ENCODE results near the gene RAP1A. TPM values are rescaled to one million over a fixed set of nuclear protein-coding genes. Genes with fewer than 3 reads are reported as not detected.

Gene RAP1A
- total RNA-seq, 1 donor: 17.0 TPM

DNA sequence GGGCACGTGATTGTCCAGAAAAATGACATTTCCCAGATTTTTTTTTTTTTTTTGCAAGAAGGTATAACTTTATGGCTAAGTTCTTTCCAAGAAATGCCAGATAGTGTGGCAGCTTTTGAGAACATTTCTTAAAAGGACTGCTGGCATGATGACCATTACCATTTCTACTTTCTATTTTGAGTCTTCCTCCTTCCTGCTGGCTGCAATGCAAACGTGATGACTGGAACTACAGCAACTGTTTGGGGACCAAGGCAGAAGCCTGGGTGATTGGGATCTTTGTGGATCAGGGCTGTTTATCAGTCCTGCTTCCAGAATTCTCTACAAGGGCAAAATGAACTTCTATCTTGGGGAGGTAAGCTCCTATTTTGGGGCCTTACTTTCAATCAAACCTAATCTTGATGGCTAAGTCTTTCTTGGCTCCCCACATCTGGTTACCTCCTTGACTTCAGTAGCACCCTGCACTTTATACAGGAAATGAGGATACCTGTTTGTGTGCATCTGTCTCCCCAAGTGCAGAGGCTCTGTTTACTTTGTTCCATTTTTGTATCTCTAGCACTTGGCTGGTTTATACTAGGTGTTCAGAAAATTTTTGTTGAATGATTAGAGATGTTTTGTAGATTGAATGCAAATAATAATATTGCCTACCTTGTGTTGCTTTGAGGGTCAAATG lies 132.5 kb downstream of the RAP1A start:
- Histone ChIP-seq H3K4me3 (ENCODE audit: insufficient read depth, low read length) (no peak overlapping the region), H3K27ac (ENCODE audit: low read depth, low read length) (no peak overlapping the region), H3K36me3 (ENCODE audit: insufficient read depth, low read length) (peaks cover under 1% of the 10 kb centered on the region), H2AFZ (ENCODE audit: low read length) (no peak overlapping the region), H4K20me1 (ENCODE audit: insufficient read depth, low read length) (no peaks in the 10 kb centered on the region), H3K27me3 (ENCODE audit: insufficient read depth, low read length) (no peaks in the 10 kb centered on the region), H3K4me2 (ENCODE audit: insufficient read depth, low read length) (no peak overlapping the region), H3K79me2 (ENCODE audit: insufficient read depth, low read length) (peaks cover 11% of the 10 kb centered on the region), H3K9me3 (ENCODE audit: low read depth, low read length) (no peaks in the 10 kb centered on the region), H3K4me1 (ENCODE audit: insufficient read depth, low read length) (peaks cover 14% of the 10 kb centered on the region)
- DNase-seq (ENCODE audit: insufficient read length, low spot score, missing footprints): peak; percentile 38
- TF ChIP-seq, protein P1, sequence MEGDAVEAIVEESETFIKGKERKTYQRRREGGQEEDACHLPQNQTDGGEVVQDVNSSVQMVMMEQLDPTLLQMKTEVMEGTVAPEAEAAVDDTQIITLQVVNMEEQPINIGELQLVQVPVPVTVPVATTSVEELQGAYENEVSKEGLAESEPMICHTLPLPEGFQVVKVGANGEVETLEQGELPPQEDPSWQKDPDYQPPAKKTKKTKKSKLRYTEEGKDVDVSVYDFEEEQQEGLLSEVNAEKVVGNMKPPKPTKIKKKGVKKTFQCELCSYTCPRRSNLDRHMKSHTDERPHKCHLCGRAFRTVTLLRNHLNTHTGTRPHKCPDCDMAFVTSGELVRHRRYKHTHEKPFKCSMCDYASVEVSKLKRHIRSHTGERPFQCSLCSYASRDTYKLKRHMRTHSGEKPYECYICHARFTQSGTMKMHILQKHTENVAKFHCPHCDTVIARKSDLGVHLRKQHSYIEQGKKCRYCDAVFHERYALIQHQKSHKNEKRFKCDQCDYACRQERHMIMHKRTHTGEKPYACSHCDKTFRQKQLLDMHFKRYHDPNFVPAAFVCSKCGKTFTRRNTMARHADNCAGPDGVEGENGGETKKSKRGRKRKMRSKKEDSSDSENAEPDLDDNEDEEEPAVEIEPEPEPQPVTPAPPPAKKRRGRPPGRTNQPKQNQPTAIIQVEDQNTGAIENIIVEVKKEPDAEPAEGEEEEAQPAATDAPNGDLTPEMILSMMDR (IDR thresholded peaks at IDR 0.05; ENCODE audit: extremely low read depth, low read depth, low read length): no peak

DNA sequence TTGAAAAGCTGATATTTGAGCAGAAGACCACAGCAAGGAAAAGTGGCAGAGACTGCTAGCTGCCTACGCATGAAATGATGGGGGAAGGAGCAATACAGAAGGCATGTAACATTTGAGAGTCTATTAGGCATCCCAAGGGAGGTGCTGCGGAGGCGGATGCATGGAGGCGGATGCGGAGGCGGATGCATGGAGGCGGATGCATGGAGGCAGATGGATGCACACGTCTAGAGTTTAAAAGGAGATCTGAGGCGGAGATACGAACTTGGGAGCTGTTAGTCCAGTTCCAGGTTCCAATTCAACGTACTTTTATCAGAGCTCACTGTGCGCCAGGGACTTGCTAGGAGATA lies 135.4 kb downstream of the RAP1A start:
- H3K9me3 ChIP-seq (ENCODE audit: low read depth, low read length): no peaks in the 10 kb centered on the region
- DNase-seq (ENCODE audit: insufficient read length, low spot score, missing footprints): peak; percentile 73
- peak overlapping the region; percentile 95 for H3K4me3 ChIP-seq (ENCODE audit: insufficient read depth, low read length)
- H2AFZ ChIP-seq (ENCODE audit: low read length): peak overlapping the region; percentile 99
- peaks cover 20% of the 10 kb centered on the region for H3K4me1 ChIP-seq (ENCODE audit: insufficient read depth, low read length)
- no peaks in the 10 kb centered on the region for H3K27me3 ChIP-seq (ENCODE audit: insufficient read depth, low read length)
- peaks cover 19% of the 10 kb centered on the region for H3K36me3 ChIP-seq (ENCODE audit: insufficient read depth, low read length)
- H3K27ac ChIP-seq (ENCODE audit: low read depth, low read length): peak overlapping the region; percentile 99
- peaks cover 35% of the 10 kb centered on the region for H3K79me2 ChIP-seq (ENCODE audit: insufficient read depth, low read length)
- no peaks in the 10 kb centered on the region for H4K20me1 ChIP-seq (ENCODE audit: insufficient read depth, low read length)
- TF ChIP-seq, protein P1 (IDR thresholded peaks at IDR 0.05; ENCODE audit: extremely low read depth, low read depth, low read length): no peak
- peak overlapping the region; percentile 100 for H3K4me2 ChIP-seq (ENCODE audit: insufficient read depth, low read length)

DNA sequence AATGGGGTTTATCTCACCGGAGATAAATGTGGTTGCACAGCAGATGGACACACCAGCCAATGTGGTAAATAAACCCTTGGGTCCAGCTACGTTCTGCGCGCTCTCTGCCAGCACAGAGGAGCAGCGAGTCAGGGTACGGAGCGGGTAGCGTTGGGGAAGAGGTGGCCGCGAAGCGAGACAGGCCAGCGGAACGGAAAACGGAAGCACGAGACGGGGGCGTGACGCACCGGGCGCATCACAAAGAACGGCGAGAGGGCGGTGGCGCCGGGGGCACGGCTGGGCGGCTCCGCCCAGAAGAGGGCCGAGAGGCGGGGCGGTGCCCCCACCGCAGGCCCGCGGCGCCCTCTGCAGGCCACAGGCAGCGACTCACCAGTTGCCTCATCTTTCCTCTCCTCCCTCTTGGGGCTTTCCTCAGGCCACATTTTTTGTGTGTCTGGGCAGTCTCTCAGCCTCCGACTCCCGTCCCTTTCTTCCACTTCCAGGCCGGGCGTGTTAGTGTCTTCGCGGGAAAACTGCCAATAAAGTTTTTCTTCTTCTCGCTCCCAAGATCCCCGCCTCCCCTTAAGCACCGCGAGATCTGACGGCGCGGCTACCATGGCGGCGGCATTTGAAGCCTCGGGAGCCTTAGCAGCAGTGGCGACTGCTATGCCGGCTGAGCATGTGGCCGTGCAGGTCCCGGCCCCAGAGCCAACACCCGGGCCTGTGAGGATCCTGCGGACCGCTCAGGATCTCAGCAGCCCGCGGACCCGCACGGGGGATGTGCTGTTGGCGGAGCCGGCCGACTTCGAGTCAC lies 135.9 kb downstream of the RAP1A start, which contains the start of gene DDX20:
DDX20 (plus strand) TSS at position 571 of the 793 bp plus-strand sequence; CDS start at position 595, 24 bp downstream.
- Histone ChIP-seq H4K20me1 (ENCODE audit: insufficient read depth, low read length) (no peaks in the 10 kb centered on the region), H3K27me3 (ENCODE audit: insufficient read depth, low read length) (no peaks in the 10 kb centered on the region), H2AFZ (ENCODE audit: low read length) (peak within 1 kb of the TSS; percentile 99), H3K27ac (ENCODE audit: low read depth, low read length) (peak within 1 kb of the TSS; percentile 99), H3K79me2 (ENCODE audit: insufficient read depth, low read length) (peaks cover 37% of the 10 kb centered on the region), H3K4me2 (ENCODE audit: insufficient read depth, low read length) (peak within 1 kb of the TSS; percentile 100), H3K4me1 (ENCODE audit: insufficient read depth, low read length) (peaks cover 20% of the 10 kb centered on the region), H3K4me3 (ENCODE audit: insufficient read depth, low read length) (peak within 1 kb of the TSS; percentile 95), H3K9me3 (ENCODE audit: low read depth, low read length) (no peaks in the 10 kb centered on the region), H3K36me3 (ENCODE audit: insufficient read depth, low read length) (peaks cover 22% of the 10 kb centered on the region)
- TF ChIP-seq, protein P1 (IDR thresholded peaks at IDR 0.05; ENCODE audit: extremely low read depth, low read depth, low read length): peak; percentile 82
- DNase-seq (ENCODE audit: insufficient read length, low spot score, missing footprints): peak; percentile 98

DNA sequence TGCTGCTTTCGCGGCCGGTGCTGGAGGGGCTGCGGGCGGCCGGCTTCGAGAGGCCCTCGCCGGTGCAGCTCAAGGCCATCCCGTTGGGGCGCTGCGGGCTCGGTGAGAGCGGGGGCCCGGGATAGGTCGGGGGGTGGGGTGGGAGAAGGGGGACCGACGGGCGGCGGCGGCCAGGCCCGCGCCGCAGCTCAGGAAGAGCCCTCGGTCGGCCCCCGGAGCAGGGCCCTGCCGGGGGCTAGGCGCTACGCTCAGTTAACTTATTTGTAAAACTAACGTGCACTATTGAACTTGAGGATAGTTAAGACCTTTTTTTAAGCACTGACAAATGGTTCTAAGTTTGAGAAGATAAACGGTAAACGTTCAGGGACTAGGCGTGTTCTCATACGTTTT lies 136.5 kb downstream of the RAP1A start:
- Histone ChIP-seq H3K4me3 (ENCODE audit: insufficient read depth, low read length) (peak overlapping the region; percentile 95), H2AFZ (ENCODE audit: low read length) (peak overlapping the region; percentile 91), H3K4me2 (ENCODE audit: insufficient read depth, low read length) (peak overlapping the region; percentile 100), H3K36me3 (ENCODE audit: insufficient read depth, low read length) (peaks cover 28% of the 10 kb centered on the region), H3K9me3 (ENCODE audit: low read depth, low read length) (no peaks in the 10 kb centered on the region), H3K27me3 (ENCODE audit: insufficient read depth, low read length) (no peaks in the 10 kb centered on the region), H3K79me2 (ENCODE audit: insufficient read depth, low read length) (peaks cover 37% of the 10 kb centered on the region), H3K4me1 (ENCODE audit: insufficient read depth, low read length) (peaks cover 20% of the 10 kb centered on the region), H4K20me1 (ENCODE audit: insufficient read depth, low read length) (no peaks in the 10 kb centered on the region), H3K27ac (ENCODE audit: low read depth, low read length) (peak overlapping the region; percentile 99)
- TF ChIP-seq, protein P1 (IDR thresholded peaks at IDR 0.05; ENCODE audit: extremely low read depth, low read depth, low read length): no peak
- DNase-seq (ENCODE audit: insufficient read length, low spot score, missing footprints): peak; percentile 89

All from osteoblast (primary cell).